Testis (tissue), 3 donors: Measurements from ENCODE around the gene ST7. TPM values are rescaled to one million over a fixed set of nuclear protein-coding genes. Genes with fewer than 3 reads are reported as not detected.

Experiments used
- DNase-seq: peaks from one replicate; pipeline ENCODE4 v3.0.0-alpha.2; 2019
- H3K27ac ChIP-seq, 2 donors: fragments of 200-600 bp; sonication (generic); one replicate each; pipeline ENCODE4 v1.5.1; 2019
- H3K27me3 ChIP-seq: fragments of 200-600 bp; sonication (generic); one replicate; pipeline ENCODE4 v1.5.1; 2019
- H3K36me3 ChIP-seq: fragments of 200-600 bp; sonication (generic); one replicate; pipeline ENCODE4 v1.5.1; 2017; ENCODE audit warnings: low read depth; ENCODE audit errors: missing control alignments
- H3K4me1 ChIP-seq: fragments of 200-600 bp; sonication (generic); one replicate; pipeline ENCODE4 v1.5.1; 2019
- H3K4me3 ChIP-seq, 2 donors: fragments of 200-600 bp; sonication (generic); one replicate each; pipeline ENCODE4 v1.5.1; 2017 to 2019
- H3K9me3 ChIP-seq: fragments of 200-600 bp; sonication (generic); one replicate; pipeline ENCODE4 v1.5.1; 2017
- CTCF ChIP-seq, 3 experiments: fragments of 450-650 bp in 2 of 3; fragments of 200-600 bp in 1 of 3; sonication (generic) in 1 of 3; IDR thresholded peaks; one replicate each; pipeline ENCODE4 v1.5.1; 2016 to 2019; ENCODE audit warnings: antibody characterized with exemption in 3 of 3, mild to moderate bottlenecking in 2 of 3, moderate library complexity in 1 of 3
- POLR2A ChIP-seq: fragments of 450-650 bp; IDR thresholded peaks from one replicate; pipeline ENCODE4 v1.6.1; 2017; ENCODE audit warnings: antibody characterized with exemption, mild to moderate bottlenecking, moderate library complexity
- WGBS, 2 donors: methylation state at CpG; one replicate each; pipeline ENCODE4 v1.1.5; 2018; 5-methylcytosine and 5-hydroxymethylcytosine counted together
- intact Hi-C: fragments of 100-400 bp; cut with DNase I; formaldehyde crosslinking; loops from one replicate; pipeline ENCODE4 v1.15.1; 2023; ENCODE audit warnings: low total_unique reads
- polyA plus RNA-seq: library from polyadenylated mRNA; stranded (reverse); fragments of 350-450 nt; fragmentation: Illumina TruSeq; extraction: RNeasy Lipid Tissue Mini Kit (QIAGEN cat#74804); gene quantifications from one replicate; pipeline ENCODE4 v1.2.3, GENCODE V29; 2014; ENCODE audit warnings: low read depth, low replicate concordance; ENCODE audit not compliant: insufficient read depth
- total RNA-seq, 2 donors: library from RNA; depleted of rRNA; stranded (reverse); fragments of >200 nt; gene quantifications; one replicate each; pipeline ENCODE4 v1.2.3, GENCODE V29; 2016

ST7 gene
- total and polyA plus RNA-seq, 3 donors from 2014 or later, result 15.9 to 25.3 (median 23.2) TPM

GRCh38 chr7:116929021-116929420 lies 24.3 kb upstream of the ST7 start:
- Histone ChIP-seq H3K9me3 (no peaks in the 10 kb centered on the region), H3K36me3 (no peaks in the 10 kb centered on the region), H3K4me1 (no peaks in the 10 kb centered on the region), H3K4me3 (no peak overlapping the region), H3K27ac (no peak overlapping the region), H3K27me3 (no peaks in the 10 kb centered on the region)
- DNase-seq, result no peak
- TF ChIP-seq POLR2A (no peak), CTCF (IDR thresholded peaks at IDR 0.05) (no peak)
- intact Hi-C loops, result no loop called here
- 58 to 73% methylated on average over 3 of the region's 3 CpGs for WGBS, 2 donors

DNA sequence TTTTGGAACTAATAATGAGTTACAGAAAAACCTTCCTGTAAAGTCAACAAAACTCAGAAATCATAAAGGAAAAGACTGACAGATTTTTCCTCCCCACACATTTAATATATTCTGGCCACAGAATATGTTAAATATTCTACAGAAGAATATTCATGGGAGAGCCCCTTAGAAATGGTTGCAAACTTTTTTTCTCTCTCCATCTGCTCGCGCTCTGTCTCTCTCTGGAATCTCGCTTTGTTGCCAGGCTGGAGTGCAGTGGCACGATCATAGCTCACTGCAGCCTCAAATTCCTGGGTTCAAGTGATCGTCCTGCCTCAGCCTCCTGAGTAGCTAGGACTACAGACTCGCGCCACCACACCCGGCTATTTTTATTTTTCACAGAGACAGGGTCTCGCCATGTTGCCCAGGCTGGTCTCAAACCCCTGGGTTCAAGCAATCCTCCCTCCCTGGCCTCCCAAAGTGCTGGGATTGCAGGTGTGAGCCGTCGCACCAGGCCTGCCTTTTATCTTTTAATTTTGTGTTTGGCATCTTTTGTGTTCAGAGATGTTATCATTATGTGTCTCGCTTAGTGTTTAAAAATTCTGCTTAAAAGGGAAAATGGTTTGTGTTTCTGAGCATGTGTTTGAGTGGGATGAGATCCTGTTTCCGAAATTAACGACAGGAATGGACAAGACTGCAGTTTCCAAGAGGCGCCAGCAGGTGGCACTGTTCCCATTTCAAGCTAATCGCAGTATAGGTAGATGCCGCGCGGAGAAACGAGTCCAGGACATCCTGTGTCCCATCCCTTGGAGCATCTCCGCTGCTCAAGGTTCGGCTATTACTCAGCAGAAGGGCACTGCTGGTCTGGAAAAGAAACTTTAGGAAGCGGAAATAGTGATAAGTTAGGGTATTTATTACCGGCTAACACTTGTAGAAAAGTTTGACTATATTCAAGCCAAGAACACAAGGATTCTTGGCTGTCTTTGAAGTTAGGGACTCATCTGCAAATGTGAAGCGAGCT lies 23.1 kb upstream of the ST7 start:
- H3K4me1 ChIP-seq, result no peaks in the 10 kb centered on the region
- H3K27ac ChIP-seq, result no peak overlapping the region
- DNase-seq, result peak; percentile 94
- WGBS, 2 donors, result 16 to 20% methylated on average over 25 of the region's 25 CpGs
- TF ChIP-seq CTCF (IDR thresholded peaks at IDR 0.05) (peak; percentile 88 to 96 (median 92)), POLR2A (no peak)
- H3K9me3 ChIP-seq, result no peaks in the 10 kb centered on the region
- H3K36me3 ChIP-seq, result no peaks in the 10 kb centered on the region
- H3K27me3 ChIP-seq, result no peaks in the 10 kb centered on the region
- H3K4me3 ChIP-seq, result no peak overlapping the region
- intact Hi-C loops, result loop anchor here (10.0 kb wide), 1 partner anchor 185 kb away; no protein-coding TSS in a partner anchor

GRCh38 chr7:116932566-116932965 lies 20.7 kb upstream of the ST7 start:
- intact Hi-C loops, result loop anchor here (10.0 kb wide), 1 partner anchor 182 kb away; no protein-coding TSS in a partner anchor
- Histone ChIP-seq H3K4me3 (no peak overlapping the region), H3K9me3 (no peaks in the 10 kb centered on the region), H3K27ac (no peak overlapping the region), H3K4me1 (no peaks in the 10 kb centered on the region), H3K27me3 (no peaks in the 10 kb centered on the region), H3K36me3 (no peaks in the 10 kb centered on the region)
- TF ChIP-seq POLR2A (no peak), CTCF (IDR thresholded peaks at IDR 0.05) (no peak)
- WGBS, 2 donors, result 98 to 99% methylated on average over 7 of the region's 7 CpGs
- no peak for DNase-seq

- WGBS, 2 donors, result 74 to 94% methylated on average over 3 of the region's 3 CpGs
- Histone ChIP-seq H3K4me1 (no peaks in the 10 kb centered on the region), H3K4me3 (no peak overlapping the region), H3K36me3 (no peaks in the 10 kb centered on the region), H3K27ac (no peak overlapping the region), H3K27me3 (no peaks in the 10 kb centered on the region), H3K9me3 (no peaks in the 10 kb centered on the region)
- TF ChIP-seq CTCF (IDR thresholded peaks at IDR 0.05) (no peak), POLR2A (no peak)
- no peak for DNase-seq
- intact Hi-C loops, result loop anchor here (10.0 kb wide), 1 partner anchor 181 kb away; no protein-coding TSS in a partner anchor
Measured at GRCh38 chr7:116933465-116933864, 19.8 kb upstream of the ST7 start.
